GM19463 (cell line): Measurements from ENCODE around the gene ALOXE3.

Experiments
- ATAC-seq: cut with Tn5 transposase; IDR thresholded peaks from one replicate; pipeline ENCODE4 v1.9.1; 2021; ENCODE audit warnings: mild to moderate bottlenecking, moderate library complexity; ENCODE audit not compliant: unreplicated experiment

ALOXE3 gene

GRCh38 chr17:8142887-8143580, 24.7 kb upstream of the ALOXE3 start:
- ATAC-seq, result no peak

GRCh38 chr17:8142158-8142886, 24.0 kb upstream of the ALOXE3 start:
- no peak for ATAC-seq

- no peak for ATAC-seq
These were observed 23.4 kb upstream of the ALOXE3 start for GRCh38 chr17:8141741-8142140.

- ATAC-seq, result no peak
These were observed 22.7 kb upstream of the ALOXE3 start for GRCh38 chr17:8141045-8141444.

- no peak for ATAC-seq
These were observed 22.0 kb upstream of the ALOXE3 start for GRCh38 chr17:8140065-8141029.

GRCh38 chr17:8138672-8139371, 20.5 kb upstream of the ALOXE3 start:
- peak; percentile 87 for ATAC-seq

GRCh38 chr17:8138374-8138671, 20.0 kb upstream of the ALOXE3 start:
- no peak for ATAC-seq

GRCh38 chr17:8137645-8138373, 19.5 kb upstream of the ALOXE3 start:
- no peak for ATAC-seq

- no peak for ATAC-seq
These were observed 15.6 kb upstream of the ALOXE3 start for GRCh38 chr17:8133941-8134340.

GRCh38 chr17:8133399-8133798, 15.1 kb upstream of the ALOXE3 start:
- no peak for ATAC-seq

GRCh38 chr17:8131844-8132441, 13.6 kb upstream of the ALOXE3 start:
- no peak for ATAC-seq

GRCh38 chr17:8128125-8128784, 9.9 kb upstream of the ALOXE3 start:
- no peak for ATAC-seq

- ATAC-seq, result peak; percentile 33
These were observed 8.3 kb upstream of the ALOXE3 start for GRCh38 chr17:8126491-8127066.

GRCh38 chr17:8125947-8126490, 7.7 kb upstream of the ALOXE3 start:
- ATAC-seq, result peak; percentile 2

- no peak for ATAC-seq
These were observed 7.0 kb upstream of the ALOXE3 start for GRCh38 chr17:8125154-8125946.

- ATAC-seq, result no peak
These were observed 6.2 kb upstream of the ALOXE3 start for GRCh38 chr17:8124350-8125153.

GRCh38 chr17:8123695-8124349, 5.5 kb upstream of the ALOXE3 start, which contains the start of gene HES7:
Gene HES7, minus strand, starts transcription at chr17:8124106. Its CDS starts 22 bp downstream, at chr17:8124084.
- no peak for ATAC-seq
